ENCODE results near the gene TF. TPM values are rescaled to one million over a fixed set of nuclear protein-coding genes. Genes with fewer than 3 reads are reported as not detected.

TF gene
- total and polyA plus RNA-seq, 2 of the 8 experiments (the other 6 are each of a cell fraction or from before 2014, with no cell fraction given), result 0.02 to 0.26 TPM

DNA sequence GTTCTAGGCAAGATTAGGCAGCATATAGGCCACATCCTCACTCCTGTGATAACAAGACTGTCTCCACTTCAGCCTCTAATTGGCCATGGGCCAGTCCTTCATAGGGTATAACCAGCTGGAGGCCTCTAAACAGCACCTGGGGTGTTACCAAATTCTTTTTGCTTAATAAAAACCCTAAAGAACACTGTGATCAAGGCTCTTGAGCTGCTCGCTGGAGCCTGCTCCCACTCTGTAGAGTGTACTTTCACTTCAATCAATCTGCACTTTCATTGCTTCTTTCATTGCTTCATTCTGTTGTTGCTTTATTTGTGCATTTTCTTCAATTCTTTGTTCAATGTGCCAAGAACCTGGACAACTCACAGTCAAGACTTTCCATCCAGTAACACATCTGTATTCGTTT is 48.2 kb upstream of the TF start:
- H2BK120ac ChIP-seq (replicated peaks; ENCODE audit: low read depth, low read length), result no peak overlapping the region
- H3K27me3 ChIP-seq (replicated peaks in 1 of 4; ENCODE audit: control insufficient read depth in 3 of 4, extremely low read depth in 1 of 4, insufficient read depth in 3 of 4, low read length in 3 of 4), result no peaks in the 10 kb centered on the region
- H4K8ac ChIP-seq (ENCODE audit: extremely low read depth, insufficient read depth, low read length), result no peak overlapping the region; the same call in 1 of the 2 replicates
- H3K79me2 ChIP-seq (ENCODE audit: control insufficient read depth in 1 of 2, insufficient read depth in 2 of 2, low read length in 2 of 2), result no peaks in the 10 kb centered on the region
- H2BK12ac ChIP-seq (ENCODE audit: low read depth, low read length), result no peak overlapping the region
- 86% methylated on average over 2 of the region's 2 CpGs; no CpG with 5 or more reads in 1 of the 2 experiments for WGBS, 2 experiments (ENCODE audit: extremely low coverage in 1 of 2, insufficient coverage in 1 of 2, insufficient read length in 1 of 2, insufficient replicate concordance in 2 of 2, low coverage in 1 of 2, low lambda C conversion rate in 2 of 2, missing lambda C conversion rate in 1 of 2)
- no peaks in the 10 kb centered on the region for H4K20me1 ChIP-seq (replicated peaks in 1 of 2; ENCODE audit: control insufficient read depth in 1 of 2, insufficient read depth in 2 of 2, low read length in 2 of 2)
- no peak for FAIRE-seq
- H3K14ac ChIP-seq (ENCODE audit: insufficient read length), result no peak overlapping the region
- H2AK5ac ChIP-seq (ENCODE audit: low read depth, low read length), result no peak overlapping the region
- H3K23me2 ChIP-seq (ENCODE audit: low read depth, low read length), result no peaks in the 10 kb centered on the region
- no peak overlapping the region for H3K4me3 ChIP-seq (ENCODE audit: extremely low read depth in 1 of 4, insufficient read depth in 2 of 4, low read depth in 3 of 4, low read length in 4 of 4)
- no peaks in the 10 kb centered on the region for H3K4me1 ChIP-seq (replicated peaks in 1 of 4; ENCODE audit: control insufficient read depth in 3 of 4, insufficient read depth in 4 of 4, low read length in 3 of 4)
- no peak overlapping the region for H3K9ac ChIP-seq (replicated peaks in 1 of 4; ENCODE audit: extremely low read depth in 1 of 4, low read depth in 3 of 4, low read length in 3 of 4)
- no peak for DNase-seq (ENCODE audit: low read depth in 1 of 2, low spot score in 2 of 2)
- no peak overlapping the region for H3K18ac ChIP-seq (ENCODE audit: extremely low read depth, low read length)
- H3K9me3 ChIP-seq (ENCODE audit: insufficient read depth in 2 of 2, low read depth in 1 of 2, low read length in 1 of 2), result no peaks in the 10 kb centered on the region
- H3K23ac ChIP-seq (ENCODE audit: insufficient read length), result no peak overlapping the region
- H3K36me3 ChIP-seq (ENCODE audit: control insufficient read depth in 2 of 4, insufficient read depth in 4 of 4, low read length in 3 of 4), result no peaks in the 10 kb centered on the region
- CTCF ChIA-PET (ENCODE audit: partially characterized antibody), result no interaction called here
- no peak overlapping the region for H3K4me2 ChIP-seq (ENCODE audit: insufficient read depth in 1 of 2, low read depth in 2 of 2, low read length in 2 of 2)
- no peak overlapping the region for H2BK5ac ChIP-seq (ENCODE audit: low read depth, low read length)
- no peak overlapping the region for H4K91ac ChIP-seq (replicated peaks; ENCODE audit: insufficient read length, low read length)
- H3K4ac ChIP-seq (replicated peaks; ENCODE audit: insufficient read length, low read depth, low read length), result no peak overlapping the region
- H3K56ac ChIP-seq (replicated peaks; ENCODE audit: insufficient read length, low read depth, low read length), result no peak overlapping the region
- no peaks in the 10 kb centered on the region for H3K79me1 ChIP-seq (ENCODE audit: low read depth, low read length)
- H3K27ac ChIP-seq (ENCODE audit: low read depth, low read length), result no peak overlapping the region
- no peak overlapping the region for H4K5ac ChIP-seq (ENCODE audit: insufficient read length, low read depth, low read length)
- POLR2A ChIA-PET (ENCODE audit: partially characterized antibody), result no interaction called here
- H2BK20ac ChIP-seq (ENCODE audit: low read length), result no peak overlapping the region
- H2BK15ac ChIP-seq (ENCODE audit: low read length), result no peak overlapping the region
- no peak overlapping the region for H2AFZ ChIP-seq (ENCODE audit: low read length)
- TF ChIP-seq SAP30 (IDR thresholded peaks at IDR 0.05; ENCODE audit: insufficient read depth, insufficient replicate concordance, low read length) (no peak), ZNF274 (IDR thresholded peaks at IDR 0.05; ENCODE audit: borderline replicate concordance, extremely low read depth, low read length) (no peak), CEBPB (IDR thresholded peaks at IDR 0.05; ENCODE audit: low read depth, low read length) (no peak), JUN (IDR thresholded peaks at IDR 0.05; ENCODE audit: low read depth, low read length) (no peak), RAD21 (IDR thresholded peaks at IDR 0.05 in 1 of 2, conservative IDR thresholded peaks at IDR 0.05 in 1 of 2; ENCODE audit: low read depth in 2 of 2, low read length in 2 of 2) (no peak), BCL11A (IDR thresholded peaks at IDR 0.05; ENCODE audit: low read depth in 2 of 2, low read length in 2 of 2) (no peak), USF2 (IDR thresholded peaks at IDR 0.05; ENCODE audit: low read length) (no peak), CTBP2 (IDR thresholded peaks at IDR 0.05; ENCODE audit: borderline replicate concordance, insufficient read depth, insufficient read length, low read length) (no peak), SP4 (IDR thresholded peaks at IDR 0.05; ENCODE audit: low read length) (no peak), TAF7 (optimal IDR thresholded peaks at IDR 0.05; ENCODE audit: borderline replicate concordance, low read depth, low read length) (no peak), MAX (IDR thresholded peaks at IDR 0.05) (no peak), MAFK (IDR thresholded peaks at IDR 0.05; ENCODE audit: low read depth, low read length) (no peak), EGR1 (IDR thresholded peaks at IDR 0.05; ENCODE audit: borderline replicate concordance, low read depth, low read length) (no peak), BACH1 (IDR thresholded peaks at IDR 0.05; ENCODE audit: low read length) (no peak)
